ENCODE measurements around the gene FBXO28.

FBXO28 gene

DNA sequence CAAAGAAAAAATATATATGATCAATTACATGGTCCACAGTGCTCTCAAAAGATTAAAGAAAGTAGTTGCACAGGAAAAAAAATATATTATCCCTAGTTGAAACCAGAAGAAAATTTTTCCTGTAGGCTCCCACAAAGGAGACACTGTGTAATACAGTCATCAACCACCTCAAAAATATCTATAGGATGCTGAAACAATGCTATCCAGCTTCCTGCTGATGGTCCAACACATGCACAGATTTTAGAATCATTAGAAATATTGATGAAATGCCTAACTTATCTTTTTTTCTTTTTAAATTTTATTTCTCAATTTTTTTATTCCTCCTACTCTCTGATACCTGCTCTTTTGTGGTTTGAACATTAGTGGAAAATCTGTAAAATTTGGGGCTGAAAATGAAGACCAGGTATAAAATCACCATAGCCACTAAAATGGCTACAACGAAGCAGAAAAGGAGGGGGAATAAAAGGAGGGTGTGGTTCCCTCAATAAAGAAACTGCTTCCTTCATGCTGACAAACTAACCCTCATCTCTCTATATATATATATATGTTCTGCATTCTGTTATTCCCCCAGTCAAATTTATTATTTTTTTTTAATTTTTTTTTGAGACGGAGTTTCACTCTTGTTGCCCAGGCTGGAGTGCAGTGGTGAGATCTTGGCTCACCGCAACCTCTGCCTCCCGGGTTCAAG, 28.3 kb upstream of the FBXO28 start:
- FAIRE-seq (no peak), DNase-seq (ENCODE audit: insufficient read length, low spot score) (no peak)
- TF ChIP-seq, protein P1, sequence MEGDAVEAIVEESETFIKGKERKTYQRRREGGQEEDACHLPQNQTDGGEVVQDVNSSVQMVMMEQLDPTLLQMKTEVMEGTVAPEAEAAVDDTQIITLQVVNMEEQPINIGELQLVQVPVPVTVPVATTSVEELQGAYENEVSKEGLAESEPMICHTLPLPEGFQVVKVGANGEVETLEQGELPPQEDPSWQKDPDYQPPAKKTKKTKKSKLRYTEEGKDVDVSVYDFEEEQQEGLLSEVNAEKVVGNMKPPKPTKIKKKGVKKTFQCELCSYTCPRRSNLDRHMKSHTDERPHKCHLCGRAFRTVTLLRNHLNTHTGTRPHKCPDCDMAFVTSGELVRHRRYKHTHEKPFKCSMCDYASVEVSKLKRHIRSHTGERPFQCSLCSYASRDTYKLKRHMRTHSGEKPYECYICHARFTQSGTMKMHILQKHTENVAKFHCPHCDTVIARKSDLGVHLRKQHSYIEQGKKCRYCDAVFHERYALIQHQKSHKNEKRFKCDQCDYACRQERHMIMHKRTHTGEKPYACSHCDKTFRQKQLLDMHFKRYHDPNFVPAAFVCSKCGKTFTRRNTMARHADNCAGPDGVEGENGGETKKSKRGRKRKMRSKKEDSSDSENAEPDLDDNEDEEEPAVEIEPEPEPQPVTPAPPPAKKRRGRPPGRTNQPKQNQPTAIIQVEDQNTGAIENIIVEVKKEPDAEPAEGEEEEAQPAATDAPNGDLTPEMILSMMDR (IDR thresholded peaks at IDR 0.05; ENCODE audit: insufficient read depth, missing control alignments) = no peak

- TF ChIP-seq, protein P1 (IDR thresholded peaks at IDR 0.05; ENCODE audit: insufficient read depth, missing control alignments) = no peak
- FAIRE-seq = no peak
- DNase-seq (ENCODE audit: insufficient read length, low spot score) = no peak
Observed at GRCh38 chr1:224087286-224087794, 26.6 kb upstream of the FBXO28 start.

- TF ChIP-seq, protein P1 (IDR thresholded peaks at IDR 0.05; ENCODE audit: insufficient read depth, missing control alignments) = no peak
- FAIRE-seq (no peak), DNase-seq (ENCODE audit: insufficient read length, low spot score) (no peak)
Observed at GRCh38 chr1:224089583-224089982, 24.3 kb upstream of the FBXO28 start.

DNA sequence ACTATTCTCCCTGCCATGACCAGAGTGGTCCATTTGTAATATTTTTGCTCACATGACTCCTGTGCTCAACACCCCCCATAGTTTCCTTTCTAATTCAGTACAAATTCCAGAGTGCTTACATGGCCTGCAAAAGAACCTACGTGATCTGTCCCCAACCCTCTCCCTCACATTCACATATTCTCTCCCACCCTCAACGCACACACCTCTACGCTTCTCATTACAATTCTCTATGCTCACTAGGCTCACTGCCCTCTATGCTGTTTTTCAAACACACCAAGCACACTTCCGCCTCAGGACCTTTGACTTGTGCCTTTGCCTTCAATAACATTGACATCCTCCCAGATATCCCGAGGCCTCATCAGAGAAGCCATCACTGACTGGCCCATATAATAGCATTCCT, 23.8 kb upstream of the FBXO28 start:
- TF ChIP-seq, protein P1 (IDR thresholded peaks at IDR 0.05; ENCODE audit: insufficient read depth, missing control alignments) = no peak
- no peak for DNase-seq (ENCODE audit: insufficient read length, low spot score)

GRCh38 chr1:224092111-224092510, 21.8 kb upstream of the FBXO28 start:
- no peak for FAIRE-seq
- DNase-seq (ENCODE audit: insufficient read length, low spot score) = no peak
- TF ChIP-seq, protein P1 (IDR thresholded peaks at IDR 0.05; ENCODE audit: insufficient read depth, missing control alignments) = no peak

More for the DNA sequence above, 23.8 kb upstream of the FBXO28 start:
- FAIRE-seq = no peak

- no peak for FAIRE-seq
- no peak for DNase-seq (ENCODE audit: insufficient read length, low spot score)
- TF ChIP-seq, protein P1 (IDR thresholded peaks at IDR 0.05; ENCODE audit: insufficient read depth, missing control alignments) = no peak
Observed at GRCh38 chr1:224092601-224093000, 21.3 kb upstream of the FBXO28 start.

DNA sequence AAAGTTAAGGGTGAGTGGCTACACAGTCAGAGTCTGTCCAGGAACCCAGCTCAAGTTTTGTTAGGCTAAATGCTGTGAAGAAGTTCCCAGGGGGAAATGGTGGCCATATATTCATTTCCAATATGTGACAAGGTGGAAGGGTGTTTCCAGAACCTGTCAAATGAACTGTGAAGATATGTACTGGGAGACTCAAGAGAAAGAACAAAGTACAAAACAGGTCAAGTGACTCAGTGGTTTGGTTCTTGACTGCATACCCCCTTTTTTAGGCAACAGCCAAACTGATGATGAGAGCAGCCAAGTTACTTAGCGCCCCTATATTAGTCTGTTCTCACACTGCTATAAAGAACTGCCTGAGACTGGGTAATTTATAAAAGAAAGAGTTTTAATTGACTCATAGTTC, 18.6 kb upstream of the FBXO28 start:
- TF ChIP-seq, protein P1 (IDR thresholded peaks at IDR 0.05; ENCODE audit: insufficient read depth, missing control alignments) = no peak
- FAIRE-seq (no peak), DNase-seq (ENCODE audit: insufficient read length, low spot score) (no peak)

Measured in D721Med (cell line).